H54 (cell line): ENCODE measurements around the gene NPBWR2.
A peak's percentile ranks its signal among the peaks of the same experiment; 100 is the strongest.

Source experiments
- DNase-seq: peaks from one replicate; pipeline ENCODE4 v3.0.0; 2011; ENCODE audit warnings: low spot score, mixed read lengths; ENCODE audit not compliant: insufficient read length
- FAIRE-seq: peaks from 3 replicates; lab custom pipeline; 2011; peaks lifted over from hg19 to GRCh38; lab: Jason Lieb, UNC
- POLR2A ChIP-seq: IDR thresholded peaks from 2 replicates; pipeline ENCODE4 v1.6.1; 2011; ENCODE audit warnings: low read depth, mild to moderate bottlenecking, low read length

The NPBWR2 gene

GRCh38 chr20:64107736-64108457 is 532 bp upstream of the NPBWR2 start:
- no peak for TF ChIP-seq POLR2A
- DNase-seq, result no peak
- FAIRE-seq, result no peak

- FAIRE-seq (no peak), DNase-seq (no peak)
- no peak for TF ChIP-seq POLR2A
These were observed 867 bp downstream of the NPBWR2 start for GRCh38 chr20:64106435-64106961.

GRCh38 chr20:64105846-64106434 is 1.4 kb downstream of the NPBWR2 start:
- no peak for TF ChIP-seq POLR2A
- DNase-seq, result no peak
- FAIRE-seq, result no peak

GRCh38 chr20:64104667-64105451 is 2.5 kb downstream of the NPBWR2 start:
- no peak for TF ChIP-seq POLR2A
- no peak for FAIRE-seq
- no peak for DNase-seq

GRCh38 chr20:64103871-64104666 is 3.3 kb downstream of the NPBWR2 start:
- no peak for TF ChIP-seq POLR2A
- DNase-seq (no peak), FAIRE-seq (no peak)

GRCh38 chr20:64102647-64103354 is 4.6 kb downstream of the NPBWR2 start:
- DNase-seq (no peak), FAIRE-seq (no peak)

GRCh38 chr20:64101731-64102621 is 5.4 kb downstream of the NPBWR2 start:
- TF ChIP-seq POLR2A, result no peak

More at GRCh38 chr20:64102647-64103354, 4.6 kb downstream of the NPBWR2 start:
- no peak for TF ChIP-seq POLR2A

GRCh38 chr20:64100946-64101688 is 6.2 kb downstream of the NPBWR2 start:
- FAIRE-seq (no peak), DNase-seq (no peak)
- TF ChIP-seq POLR2A, result no peak

More at GRCh38 chr20:64101731-64102621, 5.4 kb downstream of the NPBWR2 start:
- FAIRE-seq (no peak), DNase-seq (peak; percentile 72)

- DNase-seq (no peak), FAIRE-seq (no peak)
- no peak for TF ChIP-seq POLR2A
These were observed 6.8 kb downstream of the NPBWR2 start for GRCh38 chr20:64100566-64100888.

- DNase-seq (no peak), FAIRE-seq (no peak)
- no peak for TF ChIP-seq POLR2A
These were observed 7.3 kb downstream of the NPBWR2 start for GRCh38 chr20:64099880-64100565.

- DNase-seq, result no peak
- no peak for FAIRE-seq
- TF ChIP-seq POLR2A, result no peak
These were observed 8.1 kb downstream of the NPBWR2 start for GRCh38 chr20:64099086-64099786.
